Activated CD4-positive, alpha-beta T cell treated with anti-CD3 and anti-CD28 coated beads, Interleukin-2, amount 10 ng/mL, durations not matched to agents 24 days and 14 days (primary cell): Measurements from ENCODE around the gene SAMD11. TPM values are rescaled to one million over a fixed set of nuclear protein-coding genes. Genes with fewer than 3 reads are reported as not detected.
"Not testable (repeated sequence)": the region's sequence is repeated elsewhere in the genome, so short reads cannot be mapped to it uniquely, and the experiment has no call there.

Experiments used
- DNase-seq: peaks from one replicate; pipeline ENCODE4 v3.0.0; 2022
- H3K27ac Mint-ChIP-seq: one replicate; pipeline ENCODE4 v1.8.0; 2022; ENCODE audit warnings: mild to moderate bottlenecking, mixed read lengths
- H3K27me3 Mint-ChIP-seq: one replicate; pipeline ENCODE4 v1.8.0; 2022; ENCODE audit warnings: mixed read lengths
- H3K36me3 Mint-ChIP-seq: one replicate; pipeline ENCODE4 v1.8.0; 2022; ENCODE audit warnings: low read depth, mild to moderate bottlenecking, mixed read lengths
- H3K4me1 Mint-ChIP-seq: one replicate; pipeline ENCODE4 v1.8.0; 2021; ENCODE audit warnings: mixed read lengths
- H3K4me3 Mint-ChIP-seq: one replicate; pipeline ENCODE4 v1.8.0; 2022; ENCODE audit warnings: mild to moderate bottlenecking, moderate library complexity, mixed read lengths
- H3K9me3 Mint-ChIP-seq: one replicate; pipeline ENCODE4 v1.8.0; 2021; ENCODE audit warnings: mixed read lengths
- intact Hi-C: fragments of 100-400 bp; cut with micrococcal nuclease; formaldehyde crosslinking; loops from one replicate; pipeline ENCODE4 v1.15.1; 2023
- total RNA-seq: library from RNA; stranded (reverse); gene quantifications from 2 replicates; pipeline ENCODE4 v1.2.3, GENCODE V29; 2022

SAMD11 gene
- total RNA-seq, 1 donor from 2014 or later, result not detected

DNA sequence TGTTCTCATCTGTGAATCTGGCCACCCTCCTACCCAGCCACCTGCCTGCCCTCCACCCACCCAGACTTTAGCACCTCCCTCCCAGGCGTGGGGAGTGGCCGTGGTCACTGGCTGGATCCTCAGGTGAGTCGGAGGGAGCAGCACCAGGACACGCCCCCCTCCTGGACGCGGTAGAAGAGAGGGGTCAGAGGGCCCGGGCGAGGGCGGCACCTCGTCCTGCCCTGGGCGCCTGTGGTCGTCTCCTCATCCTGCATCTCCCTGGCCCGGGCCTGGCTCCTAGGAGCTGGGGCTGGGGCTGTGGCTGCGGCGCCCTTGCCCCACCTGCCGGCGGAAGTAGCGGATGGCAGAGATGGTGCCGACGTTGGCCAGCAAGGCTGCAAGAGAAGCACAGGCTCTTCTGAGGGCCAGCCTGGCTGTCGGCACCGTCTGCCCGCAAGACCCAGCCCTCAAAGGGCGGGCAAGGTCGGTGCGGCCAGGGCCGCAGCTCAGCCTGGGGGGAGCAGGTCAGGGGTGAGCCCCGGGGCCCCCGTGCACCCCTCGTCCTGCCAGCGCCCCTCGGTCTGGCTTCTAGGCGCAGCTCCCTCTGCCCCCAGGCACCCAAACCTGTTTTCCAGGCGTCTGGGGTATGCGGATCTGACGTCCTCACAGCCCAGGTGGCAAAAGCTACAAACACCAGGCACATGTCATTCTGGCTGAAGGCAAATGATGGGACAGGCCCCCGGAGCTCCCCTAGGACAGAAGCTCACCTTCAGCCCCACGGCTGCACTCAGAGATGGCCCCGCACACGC lies 52.4 kb downstream of the SAMD11 start:
- H3K9me3 Mint-ChIP-seq, result no peaks in the 10 kb centered on the region
- peaks cover 5% of the 10 kb centered on the region for H3K4me1 Mint-ChIP-seq
- intact Hi-C loops, result loop anchor here (1.0 kb wide), 1 partner anchor 72 kb away; no protein-coding TSS in a partner anchor
- H3K4me3 Mint-ChIP-seq, result no peak overlapping the region
- no peaks in the 10 kb centered on the region for H3K36me3 Mint-ChIP-seq
- H3K27ac Mint-ChIP-seq, result no peak overlapping the region
- H3K27me3 Mint-ChIP-seq, result peaks cover 6% of the 10 kb centered on the region
- peak; percentile 91 for DNase-seq

DNA sequence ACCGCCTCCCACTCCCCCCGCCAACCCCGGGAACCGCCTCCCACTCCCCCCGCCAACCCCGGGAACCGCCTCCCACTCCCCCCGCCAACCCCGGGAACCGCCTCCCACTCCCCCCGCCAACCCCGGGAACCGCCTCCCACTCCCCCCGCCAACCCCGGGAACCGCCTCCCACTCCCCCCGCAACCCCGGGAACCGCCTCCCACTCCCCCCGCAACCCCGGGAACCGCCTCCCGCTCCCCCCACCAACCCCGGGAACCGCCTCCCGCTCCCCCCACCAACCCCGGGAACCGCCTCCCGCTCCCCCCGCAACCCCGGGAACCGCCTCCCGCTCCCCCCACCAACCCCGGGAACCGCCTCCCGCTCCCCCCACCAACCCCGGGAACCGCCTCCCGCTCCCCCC lies 53.1 kb downstream of the SAMD11 start:
- intact Hi-C loops, result loop anchor here (1.0 kb wide), 1 partner anchor 72 kb away; no protein-coding TSS in a partner anchor
- not testable (repeated sequence) for H3K27me3 Mint-ChIP-seq, H3K27ac Mint-ChIP-seq, H3K4me1 Mint-ChIP-seq, H3K36me3 Mint-ChIP-seq, DNase-seq, H3K9me3 Mint-ChIP-seq, H3K4me3 Mint-ChIP-seq

DNA sequence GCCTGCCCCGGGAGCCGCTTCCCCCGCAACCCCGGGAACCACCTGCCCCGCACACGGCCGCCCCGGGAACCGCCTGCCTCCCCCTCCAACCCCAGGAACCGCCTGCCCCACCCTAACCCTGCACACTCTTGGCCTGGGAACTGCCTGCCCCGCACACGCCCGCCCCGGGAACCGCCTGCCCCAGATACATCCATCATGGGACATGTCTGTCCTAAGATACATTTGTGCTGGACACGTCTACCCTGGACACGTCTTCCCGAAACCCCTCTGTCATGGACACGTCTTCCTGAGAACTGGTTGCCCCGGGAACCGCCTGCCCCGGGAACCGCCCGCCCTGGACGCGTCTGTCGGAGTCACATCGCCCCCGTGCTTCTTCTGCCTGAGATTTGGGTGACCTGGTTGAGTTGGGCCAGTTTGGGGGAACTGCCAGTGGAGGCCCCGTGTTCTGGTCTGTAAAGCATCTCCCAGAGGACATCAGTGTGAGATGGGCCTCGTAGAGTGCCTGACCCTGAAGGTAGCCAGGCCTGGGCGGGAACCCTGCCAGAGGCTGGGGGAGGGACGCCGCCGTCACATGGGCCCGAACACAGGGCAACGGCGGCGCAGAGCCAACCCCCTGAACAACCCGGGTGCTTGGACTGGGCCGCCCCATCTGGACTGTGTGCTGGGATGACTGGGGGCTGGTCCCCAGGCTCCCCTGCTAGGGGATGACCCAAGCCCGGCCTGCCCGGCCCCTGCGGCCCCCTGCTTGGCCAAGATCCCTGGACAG lies 54.5 kb downstream of the SAMD11 start:
- H3K4me3 Mint-ChIP-seq, result peak overlapping the region; percentile 35
- H3K36me3 Mint-ChIP-seq, result no peaks in the 10 kb centered on the region
- H3K27me3 Mint-ChIP-seq, result peaks cover 6% of the 10 kb centered on the region
- H3K9me3 Mint-ChIP-seq, result no peaks in the 10 kb centered on the region
- H3K27ac Mint-ChIP-seq, result peak overlapping the region; percentile 60
- no peak for DNase-seq
- intact Hi-C loops, result no loop called here
- peaks cover 5% of the 10 kb centered on the region for H3K4me1 Mint-ChIP-seq

DNA sequence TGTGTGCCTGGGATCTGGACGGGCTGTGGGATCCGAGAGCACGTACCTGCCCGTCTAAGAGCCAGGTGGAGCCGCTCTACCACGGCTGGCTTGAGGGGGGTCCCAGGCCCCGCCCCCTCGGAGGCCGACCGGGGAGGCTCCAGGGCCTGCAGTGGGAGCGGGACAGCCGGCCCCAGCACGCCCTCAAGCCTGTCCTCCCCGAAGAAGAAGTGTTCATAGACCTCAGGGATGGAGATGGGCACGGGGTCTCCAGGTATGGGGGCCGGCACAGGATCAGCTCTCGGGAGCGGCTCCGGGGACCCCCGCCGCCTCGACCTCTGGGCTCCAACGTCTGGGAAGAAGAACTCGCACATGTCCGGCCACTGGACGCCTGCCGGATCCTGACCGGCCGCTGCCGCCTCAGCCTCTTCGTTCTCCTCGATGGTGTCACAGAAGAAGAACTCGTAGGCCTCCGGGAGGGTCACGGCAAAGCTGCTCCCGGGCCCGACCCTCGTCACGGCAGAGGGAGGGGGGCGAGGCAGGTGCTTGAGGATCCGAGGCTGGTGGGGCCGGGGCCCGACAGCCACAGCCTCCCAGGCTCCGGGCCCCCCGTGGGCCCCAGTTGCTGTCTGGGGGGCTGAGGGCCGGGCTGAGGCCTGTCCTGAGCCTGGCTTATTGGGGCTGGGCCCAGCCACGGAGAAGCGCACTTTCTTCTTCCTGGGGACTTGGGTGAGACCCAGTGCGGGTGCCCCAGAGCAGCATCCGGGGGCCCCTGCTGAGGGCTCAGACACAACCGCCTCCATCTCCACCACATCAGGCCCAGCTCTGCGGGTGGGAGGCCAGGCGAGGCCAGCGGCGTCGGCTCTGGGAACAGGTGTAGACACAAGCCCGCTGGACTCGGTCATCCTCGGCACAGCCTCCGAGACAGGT lies 55.4 kb downstream of the SAMD11 start:
- Mint-ChIP-seq H3K27me3 (peaks cover 6% of the 10 kb centered on the region), H3K27ac (no peak overlapping the region), H3K36me3 (no peaks in the 10 kb centered on the region), H3K9me3 (no peaks in the 10 kb centered on the region), H3K4me3 (no peak overlapping the region), H3K4me1 (peaks cover 5% of the 10 kb centered on the region)
- intact Hi-C loops, result no loop called here
- no peak for DNase-seq

GRCh38 chr1:979744-980072 lies 56.0 kb downstream of the SAMD11 start:
- H3K4me3 Mint-ChIP-seq, result no peak overlapping the region
- H3K27ac Mint-ChIP-seq, result no peak overlapping the region
- no peak for DNase-seq
- intact Hi-C loops, result no loop called here
- peaks cover 6% of the 10 kb centered on the region for H3K27me3 Mint-ChIP-seq
- H3K9me3 Mint-ChIP-seq, result no peaks in the 10 kb centered on the region
- peaks cover 5% of the 10 kb centered on the region for H3K4me1 Mint-ChIP-seq
- no peaks in the 10 kb centered on the region for H3K36me3 Mint-ChIP-seq

GRCh38 chr1:980137-980571 lies 56.4 kb downstream of the SAMD11 start:
- peaks cover 5% of the 10 kb centered on the region for H3K4me1 Mint-ChIP-seq
- intact Hi-C loops, result no loop called here
- peaks cover 8% of the 10 kb centered on the region for H3K27me3 Mint-ChIP-seq
- H3K4me3 Mint-ChIP-seq, result no peak overlapping the region
- no peaks in the 10 kb centered on the region for H3K36me3 Mint-ChIP-seq
- DNase-seq, result no peak
- no peak overlapping the region for H3K27ac Mint-ChIP-seq
- no peaks in the 10 kb centered on the region for H3K9me3 Mint-ChIP-seq

- Mint-ChIP-seq H3K27ac (no peak overlapping the region), H3K4me1 (peaks cover 4% of the 10 kb centered on the region), H3K4me3 (no peak overlapping the region), H3K9me3 (no peaks in the 10 kb centered on the region), H3K36me3 (no peaks in the 10 kb centered on the region), H3K27me3 (peaks cover 10% of the 10 kb centered on the region)
- DNase-seq, result no peak
- intact Hi-C loops, result no loop called here
These were observed 57.1 kb downstream of the SAMD11 start for GRCh38 chr1:980602-981395.

DNA sequence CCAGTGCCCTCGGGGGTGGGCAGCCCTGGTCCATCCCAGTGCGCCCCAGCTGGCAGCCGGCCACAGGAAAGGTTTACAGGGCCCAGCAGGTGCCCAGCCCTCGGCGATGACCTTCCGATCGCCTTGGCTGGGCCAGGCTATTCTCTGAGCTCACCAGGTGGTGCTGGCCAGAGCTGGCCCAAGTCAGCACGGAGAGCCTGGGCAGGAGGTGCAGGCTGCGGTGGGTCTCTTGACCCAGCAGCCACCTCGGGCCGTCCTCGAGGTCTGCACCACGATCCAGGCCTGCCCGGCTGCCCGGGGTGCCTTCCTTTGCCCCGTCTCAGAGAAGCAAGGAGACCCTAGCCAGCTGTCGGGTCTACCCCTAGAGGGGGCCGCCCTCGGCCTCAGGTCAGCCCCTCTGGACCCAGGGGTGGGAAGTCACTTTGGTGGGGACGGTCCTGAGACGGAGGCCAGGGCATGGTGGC lies 57.8 kb downstream of the SAMD11 start:
- Mint-ChIP-seq H3K4me1 (peaks cover 2% of the 10 kb centered on the region), H3K4me3 (no peak overlapping the region), H3K27me3 (peaks cover 15% of the 10 kb centered on the region), H3K27ac (no peak overlapping the region), H3K9me3 (no peaks in the 10 kb centered on the region), H3K36me3 (no peaks in the 10 kb centered on the region)
- no peak for DNase-seq
- intact Hi-C loops, result no loop called here

DNA sequence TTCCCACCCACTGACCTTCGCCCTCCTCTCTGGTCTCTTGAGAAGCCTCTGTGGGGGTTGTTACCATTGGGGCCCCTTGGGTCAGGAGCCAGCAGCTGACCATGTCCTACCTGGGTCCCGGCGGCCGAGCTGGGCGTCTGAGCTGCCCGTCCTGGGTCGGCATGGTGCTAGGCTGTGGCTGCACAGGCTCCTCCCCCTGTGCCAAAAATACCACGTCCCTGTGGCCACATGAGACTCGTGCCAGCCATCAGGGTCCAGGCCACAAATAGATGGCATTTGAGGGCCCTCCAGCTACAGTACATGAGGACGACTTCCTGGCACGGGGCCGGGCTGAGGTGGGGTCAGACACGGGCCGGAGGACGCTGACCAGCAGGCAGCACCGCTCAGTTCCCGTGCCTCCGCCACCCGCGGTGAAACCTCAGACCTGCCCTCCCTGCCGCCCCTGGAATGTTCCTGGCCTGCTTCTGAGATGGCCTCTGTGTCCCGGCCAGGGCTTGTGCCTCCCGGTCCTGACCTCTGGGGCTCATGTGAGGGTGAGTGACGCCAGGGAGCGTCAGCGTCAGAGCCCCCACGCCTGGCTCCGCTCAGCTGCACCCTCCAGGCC lies 58.3 kb downstream of the SAMD11 start, which contains the start of gene PERM1:
Gene PERM1, minus strand, starts transcription at position 139 of the 604 bp plus-strand sequence. CDS start 1,064 bp downstream, outside the sequence.
- no peak within 1 kb of the TSS for H3K4me3 Mint-ChIP-seq
- H3K36me3 Mint-ChIP-seq, result no peaks in the 10 kb centered on the region
- DNase-seq, result no peak
- H3K9me3 Mint-ChIP-seq, result no peaks in the 10 kb centered on the region
- H3K4me1 Mint-ChIP-seq, result peaks cover 2% of the 10 kb centered on the region
- H3K27ac Mint-ChIP-seq, result no peak within 1 kb of the TSS
- H3K27me3 Mint-ChIP-seq, result peaks cover 16% of the 10 kb centered on the region
- intact Hi-C loops, result no loop called here

- Mint-ChIP-seq H3K36me3 (no peaks in the 10 kb centered on the region), H3K27me3 (peaks cover 19% of the 10 kb centered on the region), H3K4me1 (peaks cover 2% of the 10 kb centered on the region), H3K4me3 (no peak overlapping the region), H3K9me3 (no peaks in the 10 kb centered on the region), H3K27ac (no peak overlapping the region)
- intact Hi-C loops, result no loop called here
- DNase-seq, result no peak
These were observed 59.2 kb downstream of the SAMD11 start for GRCh38 chr1:982765-983436.

DNA sequence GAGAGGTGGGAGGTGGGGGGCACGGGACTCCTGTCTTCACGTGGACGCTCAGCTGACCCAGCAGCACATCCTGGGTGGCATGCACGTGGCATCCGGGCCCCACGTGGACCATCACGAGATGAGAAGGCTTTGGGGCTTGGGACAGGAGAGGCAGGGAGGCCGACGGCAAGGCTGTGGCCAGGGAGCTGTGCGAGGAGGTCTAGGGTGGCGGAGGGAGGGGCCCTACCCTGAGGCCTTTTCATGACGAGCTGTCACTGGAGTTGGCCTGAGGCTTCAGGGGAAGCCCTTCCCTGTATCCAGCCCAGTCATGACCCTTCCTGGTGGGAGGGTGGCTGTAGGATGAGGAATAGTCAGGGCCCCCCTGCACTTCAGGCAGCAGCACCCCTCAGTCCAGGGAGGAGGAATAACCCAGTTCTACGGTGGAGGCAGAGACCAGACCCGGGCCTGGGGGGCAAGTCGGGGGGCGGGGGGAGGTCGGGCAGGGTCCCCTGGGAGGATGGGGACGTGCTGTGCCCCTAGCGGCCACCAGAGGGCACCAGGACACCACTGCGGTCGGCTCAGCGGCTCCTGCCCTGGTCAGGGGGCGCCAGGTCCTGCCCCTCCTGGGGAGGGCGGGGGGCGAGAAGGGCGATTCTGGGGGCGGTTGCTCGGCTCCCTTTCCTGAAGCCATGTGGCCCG lies 60.2 kb downstream of the SAMD11 start:
- no peak overlapping the region for H3K27ac Mint-ChIP-seq
- peaks cover 23% of the 10 kb centered on the region for H3K27me3 Mint-ChIP-seq
- DNase-seq, result peak; percentile 89
- peaks cover 3% of the 10 kb centered on the region for H3K9me3 Mint-ChIP-seq
- no peaks in the 10 kb centered on the region for H3K36me3 Mint-ChIP-seq
- no peaks in the 10 kb centered on the region for H3K4me1 Mint-ChIP-seq
- intact Hi-C loops, result loop anchor here (1.0 kb wide), 1 partner anchor 80 kb away; no protein-coding TSS in a partner anchor
- H3K4me3 Mint-ChIP-seq, result no peak overlapping the region

DNA sequence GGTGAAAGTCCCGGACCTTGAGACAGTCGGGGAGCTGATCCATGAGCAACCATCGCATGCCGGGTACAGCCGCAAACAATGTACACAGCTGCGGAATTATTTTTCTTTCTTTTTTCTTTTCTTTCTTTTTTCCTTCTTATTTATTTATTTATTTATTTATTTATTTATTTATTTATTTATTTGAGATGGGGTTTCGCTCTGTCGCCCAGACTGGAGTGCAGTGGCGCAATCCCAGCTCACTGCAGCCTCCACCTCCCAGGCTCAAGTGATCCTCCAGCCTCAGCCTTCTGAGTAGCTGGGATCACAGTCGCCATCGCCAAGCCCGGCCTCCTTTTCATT lies 60.7 kb downstream of the SAMD11 start:
- peaks cover 3% of the 10 kb centered on the region for H3K9me3 Mint-ChIP-seq
- H3K27ac Mint-ChIP-seq, result no peak overlapping the region
- no peak for DNase-seq
- peaks cover 26% of the 10 kb centered on the region for H3K27me3 Mint-ChIP-seq
- H3K36me3 Mint-ChIP-seq, result no peaks in the 10 kb centered on the region
- intact Hi-C loops, result loop anchor here (1.0 kb wide), 1 partner anchor 80 kb away; no protein-coding TSS in a partner anchor
- H3K4me1 Mint-ChIP-seq, result no peaks in the 10 kb centered on the region
- no peak overlapping the region for H3K4me3 Mint-ChIP-seq
